GM12873 (cell line): ENCODE measurements around the gene ADAMTSL3.

ENCODE experiments used
- CTCF ChIP-seq: IDR thresholded peaks from 2 replicates; pipeline ENCODE4 v1.5.1; 2012; ENCODE audit warnings: low read depth, mild to moderate bottlenecking, moderate library complexity, low read length, control low read depth; ENCODE audit not compliant: insufficient read depth; ENCODE audit errors: missing control alignments

ADAMTSL3 gene

GRCh38 chr15:83644439-83644838 is 9.5 kb upstream of the ADAMTSL3 start:
- TF ChIP-seq CTCF, result no peak

- no peak for TF ChIP-seq CTCF
Observed at GRCh38 chr15:83650831-83651230, 3.1 kb upstream of the ADAMTSL3 start.

GRCh38 chr15:83651541-83651940 is 2.4 kb upstream of the ADAMTSL3 start:
- no peak for TF ChIP-seq CTCF

GRCh38 chr15:83652626-83653204 is 1.2 kb upstream of the ADAMTSL3 start:
- no peak for TF ChIP-seq CTCF

GRCh38 chr15:83653288-83653638 is 660 bp upstream of the ADAMTSL3 start:
- no peak for TF ChIP-seq CTCF

GRCh38 chr15:83654379-83655236 is 685 bp downstream of the ADAMTSL3 start:
- no peak for TF ChIP-seq CTCF

GRCh38 chr15:83655237-83655616 is 1.3 kb downstream of the ADAMTSL3 start:
- no peak for TF ChIP-seq CTCF
